A549 (cell line): ENCODE measurements around the gene ISOC1.

Experiments
- CBX2 ChIP-seq: fragments of 200-600 bp; sonication (generic); IDR thresholded peaks from 2 replicates; pipeline ENCODE4 v1.6.1; 2016; ENCODE audit warnings: low read depth, mild to moderate bottlenecking, borderline replicate concordance
- CTCF ChIP-seq: fragments of >200 bp; sonication (Bioruptor Twin); formaldehyde crosslinking; IDR thresholded peaks from 3 replicates; pipeline ENCODE4 v1.5.1; 2016
- EP300 ChIP-seq, 2 experiments: fragments of >200 bp; sonication (Bioruptor Twin); formaldehyde crosslinking; IDR thresholded peaks; 2 replicates in 1 of 2; 3 replicates in 1 of 2; pipeline ENCODE4 v1.6.1; 2016 to 2017
- HOXA7 ChIP-seq: fragments of 250-450 bp; sonication (Bioruptor Pico); IDR thresholded peaks from 2 replicates; pipeline ENCODE4 v1.5.0; 2020; ENCODE audit warnings: mild to moderate bottlenecking, moderate library complexity
- HOXB13 ChIP-seq: fragments of 250-450 bp; sonication (Bioruptor Pico); IDR thresholded peaks from 2 replicates; pipeline ENCODE4 v1.5.0; 2020; ENCODE audit warnings: low read depth, mild to moderate bottlenecking, moderate library complexity
- MAX ChIP-seq: IDR thresholded peaks from 2 replicates; pipeline ENCODE4 v1.6.1; 2012
- MYC ChIP-seq: IDR thresholded peaks from 2 replicates; pipeline ENCODE4 v1.6.1; 2012; ENCODE audit warnings: mild to moderate bottlenecking, inconsistent platforms, low read length, improper control_type of control experiment, borderline replicate concordance
- NPAS2 ChIP-seq: fragments of 250-450 bp; sonication (Bioruptor Pico); IDR thresholded peaks from 2 replicates; pipeline ENCODE4 v1.8.0; 2022; ENCODE audit warnings: mild to moderate bottlenecking, moderate library complexity, borderline replicate concordance
- POLR2A ChIP-seq: IDR thresholded peaks from 2 replicates; pipeline ENCODE4 v1.6.1; 2012; ENCODE audit warnings: mild to moderate bottlenecking, low read length
- POLR2AphosphoS2 ChIP-seq: conservative IDR thresholded peaks from 2 replicates; pipeline ENCODE4 v1.6.1; 2012; ENCODE audit warnings: low read length, improper control_type of control experiment, inconsistent platforms
- RCOR1 ChIP-seq: fragments of 150-350 bp; IDR thresholded peaks from 2 replicates; pipeline ENCODE4 v1.6.1; 2014; ENCODE audit warnings: antibody characterized with exemption, low read length, low read depth
- REST ChIP-seq: fragments of 200-600 bp; sonication (generic); IDR thresholded peaks from 2 replicates; pipeline ENCODE4 v1.6.1; 2016; ENCODE audit warnings: antibody characterized with exemption, mild to moderate bottlenecking, moderate library complexity
- SREBF2 ChIP-seq: fragments of 450-650 bp; IDR thresholded peaks from 2 replicates; pipeline ENCODE4 v1.6.1; 2014; ENCODE audit warnings: mild to moderate bottlenecking, moderate library complexity
- TF ChIP-seq, protein P1 (sequence below): fragments of 450-650 bp; IDR thresholded peaks from 2 replicates; pipeline ENCODE4 v1.6.1; 2014; ENCODE audit warnings: antibody characterized with exemption

- TF ChIP-seq CTCF (no peak), POLR2AphosphoS2 (no peak), MAX (no peak), HOXA7 (CRISPR knock-in tag) (no peak), POLR2A (no peak), REST (no peak), CBX2 (no peak), SREBF2 (no peak), EP300 (IDR thresholded peaks at IDR 0.05) (no peak), MYC (no peak), RCOR1 (no peak), NPAS2 (CRISPR knock-in tag) (no peak), HOXB13 (CRISPR knock-in tag) (no peak)
- TF ChIP-seq, protein P1, sequence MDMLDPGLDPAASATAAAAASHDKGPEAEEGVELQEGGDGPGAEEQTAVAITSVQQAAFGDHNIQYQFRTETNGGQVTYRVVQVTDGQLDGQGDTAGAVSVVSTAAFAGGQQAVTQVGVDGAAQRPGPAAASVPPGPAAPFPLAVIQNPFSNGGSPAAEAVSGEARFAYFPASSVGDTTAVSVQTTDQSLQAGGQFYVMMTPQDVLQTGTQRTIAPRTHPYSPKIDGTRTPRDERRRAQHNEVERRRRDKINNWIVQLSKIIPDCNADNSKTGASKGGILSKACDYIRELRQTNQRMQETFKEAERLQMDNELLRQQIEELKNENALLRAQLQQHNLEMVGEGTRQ = no peak
These were observed 67.3 kb downstream of the ISOC1 start for GRCh38 chr5:129161830-129162229.
